ENCODE results near the gene ARPC2.

Gene ARPC2

DNA sequence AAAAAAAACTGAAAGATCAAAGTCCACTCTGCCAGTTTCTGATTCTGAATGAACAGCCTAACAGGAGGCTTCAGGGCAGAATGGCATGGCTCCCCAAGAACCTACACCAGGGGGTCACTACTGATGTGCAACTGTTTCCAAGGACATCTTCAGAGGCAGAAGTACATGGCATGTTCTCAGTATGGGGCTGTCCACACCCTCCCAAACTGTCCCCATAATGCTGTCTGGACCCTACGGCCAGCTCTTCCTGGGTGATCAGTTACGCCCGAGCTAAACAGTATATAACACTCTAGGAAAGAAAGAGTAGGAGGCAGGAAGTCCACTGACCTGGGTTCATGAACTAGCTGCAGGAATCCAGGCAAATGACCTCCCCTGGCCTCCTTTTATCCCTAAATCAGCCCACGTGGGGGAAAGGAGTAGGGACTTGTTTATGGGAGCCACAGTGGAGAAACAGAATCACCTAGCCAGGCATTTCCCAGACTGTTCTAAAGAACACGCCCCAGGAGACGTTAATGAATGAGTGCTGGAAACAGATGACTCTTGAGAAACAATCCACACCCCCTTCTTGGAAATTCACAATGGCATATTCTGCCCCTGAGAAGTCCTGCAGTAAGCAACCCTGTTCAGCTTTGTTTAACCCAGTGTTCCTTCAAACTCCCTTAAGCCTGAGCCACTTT is 72.8 kb downstream of the ARPC2 start:
- DNase-seq (ENCODE audit: low read depth in 2 of 2): no peak

DNA sequence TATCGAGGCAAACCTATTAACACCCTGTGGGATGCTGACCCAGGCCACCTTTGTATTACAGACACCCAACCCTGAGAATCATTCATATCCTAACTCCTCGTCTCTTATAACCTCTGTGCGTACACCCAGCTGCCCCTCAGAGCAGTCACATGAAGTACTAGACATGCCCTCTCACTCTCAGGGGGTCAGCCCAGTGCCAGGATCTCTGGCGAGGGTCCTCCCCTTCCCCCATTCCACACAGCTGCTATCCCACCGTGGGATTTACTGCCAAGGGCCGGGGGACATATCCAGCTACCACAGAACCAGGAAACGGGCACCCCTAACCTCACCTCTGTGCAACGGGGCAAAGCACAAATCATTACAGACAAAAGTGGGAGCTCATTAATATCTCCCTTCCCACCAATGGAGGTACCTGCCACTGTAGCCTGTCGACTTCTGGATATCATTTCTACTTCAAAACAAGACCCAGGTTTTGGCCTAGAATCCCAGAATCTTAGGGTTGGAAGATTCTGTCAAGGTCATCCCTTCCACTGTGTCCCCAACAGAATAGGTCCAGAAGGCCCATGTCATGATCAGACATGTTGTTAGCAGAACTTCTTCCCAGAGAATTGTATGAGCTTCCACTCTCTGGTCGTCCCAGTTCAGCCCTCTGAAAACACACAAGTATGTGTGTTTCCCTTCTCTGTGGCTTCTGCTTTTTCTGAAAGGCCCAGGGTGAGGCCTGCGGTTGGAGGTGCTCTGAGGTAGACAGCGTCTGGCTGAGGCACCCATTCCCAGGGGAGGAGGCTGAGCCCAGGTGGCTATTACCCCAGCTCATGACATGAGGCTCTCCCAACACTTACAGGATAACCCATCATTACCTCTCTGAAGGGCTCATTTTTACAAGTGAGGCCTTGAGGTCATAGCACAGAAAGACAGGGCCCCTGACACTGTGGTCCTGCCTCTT is 73.6 kb downstream of the ARPC2 start:
- DNase-seq (ENCODE audit: low read depth in 2 of 2): no peak

DNA sequence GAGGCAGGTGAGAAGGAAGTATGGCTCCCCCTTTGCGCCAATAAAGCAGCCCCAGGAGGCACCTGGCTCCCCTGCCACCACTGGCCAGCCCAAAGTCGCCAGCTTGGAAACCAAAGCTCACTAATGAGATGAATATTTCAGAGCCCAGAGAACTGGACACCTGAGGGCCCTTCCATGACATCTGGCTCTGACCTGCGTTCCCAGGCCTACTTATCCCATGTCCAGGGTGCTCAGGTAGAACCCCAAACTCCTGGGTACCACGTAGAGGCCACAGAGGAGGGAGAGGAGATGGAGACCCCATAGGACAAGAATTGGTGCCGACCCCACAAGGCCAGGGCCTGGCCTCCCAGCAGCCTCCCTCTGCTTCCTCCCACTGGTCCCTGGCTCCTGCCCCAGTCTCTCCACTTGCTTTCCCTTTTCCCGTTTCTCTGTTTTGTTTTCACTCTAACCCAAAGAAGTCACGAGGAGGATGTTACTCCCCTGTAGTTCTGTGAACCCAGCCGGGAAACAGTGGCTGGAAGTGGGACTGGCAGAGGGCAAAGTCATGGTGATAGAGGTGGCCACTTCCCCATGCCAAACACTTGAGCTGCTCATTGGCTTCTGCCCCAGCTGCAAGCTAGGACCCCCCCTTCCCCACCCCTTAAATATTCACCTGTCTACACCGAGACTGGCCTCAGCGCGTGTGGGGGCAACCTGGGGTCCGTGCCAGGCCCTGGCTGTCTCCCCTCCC is 74.5 kb downstream of the ARPC2 start:
- no peak for DNase-seq (ENCODE audit: low read depth in 2 of 2)

DNA sequence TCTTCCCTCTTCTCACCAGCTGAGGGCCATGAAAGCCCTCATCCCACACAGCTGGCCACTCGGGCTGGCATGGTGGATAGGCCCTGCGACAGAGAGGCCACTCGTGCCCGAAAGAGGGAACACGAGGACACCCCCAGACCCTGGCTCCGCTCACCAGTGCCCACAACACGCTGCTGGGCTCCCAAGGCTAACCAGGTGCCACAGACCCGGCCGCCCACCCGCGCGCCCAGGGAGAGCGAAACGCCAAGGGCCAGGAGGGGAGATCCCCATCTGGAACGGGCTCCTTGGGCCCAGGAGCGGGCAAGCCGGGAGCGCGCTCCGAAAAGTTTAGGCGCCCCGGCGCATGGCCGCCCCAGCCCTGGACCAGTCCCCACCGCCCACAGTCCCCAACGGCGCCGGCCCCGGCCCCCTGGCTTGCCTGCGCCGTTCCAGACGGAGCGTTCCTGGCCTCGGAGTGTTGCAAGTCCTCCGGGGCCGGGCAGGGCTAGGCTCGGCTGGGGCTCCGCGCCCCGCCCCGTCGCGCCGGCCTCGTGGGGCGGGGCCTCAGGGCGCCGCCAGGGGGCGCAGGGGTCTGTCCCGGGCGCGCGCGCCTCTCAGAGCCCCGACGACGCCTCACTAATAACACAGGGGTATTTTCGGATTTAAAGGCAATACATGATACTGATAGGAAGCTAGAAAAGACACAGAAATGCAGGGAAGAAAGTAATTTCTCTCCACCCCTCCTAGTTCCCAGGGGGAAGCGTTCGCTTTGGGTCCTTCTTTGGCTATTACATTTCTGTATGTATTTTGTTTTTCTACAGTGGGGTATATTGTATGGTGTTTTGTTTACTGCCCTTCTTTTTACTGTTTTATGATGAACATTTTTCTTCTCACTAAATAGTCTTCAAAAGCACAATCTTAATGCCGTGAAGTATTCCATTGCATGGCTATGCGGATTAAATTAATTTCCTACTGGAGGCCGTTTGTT is 75.3 kb downstream of the ARPC2 start, which contains the start of gene TMBIM1:
TMBIM1 (minus strand) TSS at position 456 of the 967 bp plus-strand sequence. CDS start 10,362 bp downstream, outside the sequence.
- DNase-seq (ENCODE audit: low read depth in 2 of 2): peak; percentile 64 to 71

DNA sequence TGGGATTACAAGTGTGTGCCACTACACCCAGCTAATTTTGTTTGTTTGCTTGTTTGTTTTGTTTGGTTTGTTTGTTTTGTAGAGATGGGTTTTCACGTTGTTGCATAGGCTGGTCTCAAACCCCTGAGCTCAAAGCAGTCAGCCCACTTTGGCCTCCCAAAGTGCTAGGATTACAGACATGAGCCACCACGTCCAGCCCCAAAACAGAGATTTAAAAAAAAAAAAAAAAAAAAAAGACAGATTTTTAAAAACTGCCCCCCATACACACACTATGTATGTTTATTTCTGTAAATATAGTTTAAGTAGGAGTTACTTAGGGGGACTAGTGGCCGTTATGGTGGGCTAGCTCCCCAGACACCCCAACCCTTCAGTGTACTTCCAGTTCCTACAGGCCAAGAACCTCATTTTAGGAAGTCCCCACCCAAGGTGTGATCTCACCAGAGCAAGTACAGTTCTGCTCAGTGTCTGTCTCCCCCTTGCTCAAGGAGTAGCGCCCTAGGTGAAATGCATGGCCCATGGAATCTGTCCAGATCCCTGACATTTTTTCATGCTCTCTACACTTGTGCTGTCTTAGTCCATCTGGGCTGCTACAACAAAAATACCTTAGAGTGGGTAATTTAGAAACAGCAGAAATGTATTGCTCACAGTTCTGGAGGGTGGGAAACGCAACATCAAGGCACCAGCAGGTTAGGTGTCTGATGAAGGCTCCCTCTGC is 76.9 kb downstream of the ARPC2 start:
- no peak for DNase-seq (ENCODE audit: low read depth in 2 of 2)

DNA sequence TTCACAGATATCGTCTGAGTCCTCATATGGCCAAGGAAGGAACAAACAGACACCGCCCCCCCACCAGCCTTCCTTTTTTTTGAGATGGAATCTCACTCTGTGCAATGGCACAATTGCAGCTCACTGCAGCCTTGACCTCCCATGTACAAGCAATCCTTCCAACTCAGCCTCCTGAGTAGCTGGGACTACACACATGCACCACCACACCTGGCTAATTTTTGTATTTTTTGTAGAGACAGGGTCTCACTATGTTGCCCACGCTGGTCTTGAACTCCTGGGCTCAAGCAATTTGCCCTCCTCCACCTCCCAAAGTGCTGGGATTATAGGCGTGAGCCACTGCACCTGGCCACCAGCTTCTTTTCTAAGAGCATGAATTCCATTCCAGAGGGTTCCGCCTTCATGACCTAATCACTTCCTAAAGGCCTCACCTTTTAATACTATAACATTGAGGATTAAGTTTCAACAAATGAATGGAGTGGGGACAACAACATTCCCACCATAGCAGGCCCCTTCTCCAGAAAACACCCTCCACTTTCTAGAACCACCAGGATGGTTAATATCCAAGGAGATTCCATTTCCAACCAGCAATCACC is 77.5 kb downstream of the ARPC2 start:
- no peak for DNase-seq (ENCODE audit: low read depth in 2 of 2)

DNA sequence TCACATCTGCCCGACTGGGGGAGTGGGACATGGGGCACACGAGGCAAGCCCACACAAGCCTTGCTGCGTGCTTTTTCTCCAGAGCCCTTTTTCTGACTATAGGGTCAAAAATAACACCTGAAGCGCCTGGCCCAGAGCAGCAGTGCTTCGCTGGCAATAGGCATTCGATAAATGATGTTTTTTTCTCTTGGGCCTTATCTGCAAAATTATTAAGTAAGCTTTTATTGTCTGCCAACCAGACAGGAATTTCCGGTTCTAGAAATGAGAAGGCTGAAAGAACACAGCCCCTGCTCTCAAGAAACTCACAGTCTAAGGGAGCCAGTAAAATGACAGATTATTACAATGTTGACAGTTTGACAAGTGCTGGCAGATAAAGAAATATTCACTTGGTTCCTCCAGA is 78.0 kb downstream of the ARPC2 start:
- no peak for DNase-seq (ENCODE audit: low read depth in 2 of 2)

DNA sequence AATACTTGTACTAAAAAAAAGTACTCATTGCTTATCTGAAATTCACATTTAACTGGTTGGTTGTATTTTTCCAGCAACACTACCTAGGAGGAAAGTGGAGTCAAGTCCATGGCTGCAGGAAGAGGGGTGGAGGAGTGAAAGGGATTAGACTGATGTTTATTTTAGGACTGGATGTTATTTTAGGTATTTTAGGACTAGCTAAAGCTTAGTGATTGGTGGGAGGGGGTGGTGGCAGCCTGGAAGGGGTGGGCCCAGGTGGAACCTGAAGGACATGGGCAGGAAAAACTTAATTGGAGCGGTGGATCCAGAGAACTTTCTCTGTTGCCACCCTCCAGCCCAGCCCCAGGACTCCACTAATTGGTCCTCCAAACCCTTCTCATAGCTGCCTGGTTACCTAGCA is 79.2 kb downstream of the ARPC2 start:
- no peak for DNase-seq (ENCODE audit: low read depth in 2 of 2)

DNA sequence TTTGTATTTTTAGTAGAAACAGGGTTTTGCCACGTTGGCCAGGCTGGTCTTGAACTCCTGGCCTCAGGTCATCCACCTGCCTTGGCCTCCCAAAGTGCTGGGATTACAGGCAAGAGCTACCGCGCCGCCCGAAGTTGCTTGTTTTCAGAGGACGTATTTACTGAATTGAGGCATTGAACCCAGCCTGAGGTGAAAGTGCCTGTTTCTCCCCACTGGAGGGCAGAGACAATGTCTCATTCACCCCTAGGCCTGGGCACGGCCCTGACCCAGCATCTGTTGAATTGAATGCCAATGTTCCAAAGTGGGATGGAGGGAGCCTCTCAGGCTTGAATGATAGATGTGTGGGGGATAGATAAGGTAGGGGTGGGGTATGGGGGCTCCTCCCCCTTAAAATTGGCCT is 79.9 kb downstream of the ARPC2 start:
- DNase-seq (ENCODE audit: low read depth in 2 of 2): no peak

DNA sequence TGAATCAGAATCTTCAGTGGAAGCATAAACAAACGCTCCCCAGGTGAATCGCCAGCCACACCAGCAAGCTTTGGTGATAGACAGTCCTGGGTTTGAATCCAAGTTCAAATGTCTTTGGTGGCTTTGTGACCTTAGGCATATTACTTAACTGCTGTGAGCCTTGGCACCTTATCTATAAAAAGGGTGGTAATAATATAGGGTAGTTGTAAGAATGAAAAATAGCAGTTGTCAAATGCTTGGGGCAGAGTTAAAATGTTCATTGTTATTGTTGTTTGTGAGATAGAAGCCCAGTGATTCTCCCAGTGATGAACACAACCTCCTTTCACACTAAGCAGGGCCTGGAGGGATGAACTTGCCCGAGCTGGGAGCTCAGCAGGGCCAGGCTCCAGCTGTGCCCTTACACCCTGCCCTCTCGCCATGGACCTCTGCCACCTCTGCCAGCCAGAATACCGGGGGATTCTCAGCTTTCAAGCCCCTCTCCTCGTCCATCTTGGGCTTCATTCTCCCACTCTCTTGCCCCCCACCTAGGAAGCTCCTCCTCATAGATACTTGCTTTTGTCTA is 81.4 kb downstream of the ARPC2 start:
- no peak for DNase-seq (ENCODE audit: low read depth in 2 of 2)

DNA sequence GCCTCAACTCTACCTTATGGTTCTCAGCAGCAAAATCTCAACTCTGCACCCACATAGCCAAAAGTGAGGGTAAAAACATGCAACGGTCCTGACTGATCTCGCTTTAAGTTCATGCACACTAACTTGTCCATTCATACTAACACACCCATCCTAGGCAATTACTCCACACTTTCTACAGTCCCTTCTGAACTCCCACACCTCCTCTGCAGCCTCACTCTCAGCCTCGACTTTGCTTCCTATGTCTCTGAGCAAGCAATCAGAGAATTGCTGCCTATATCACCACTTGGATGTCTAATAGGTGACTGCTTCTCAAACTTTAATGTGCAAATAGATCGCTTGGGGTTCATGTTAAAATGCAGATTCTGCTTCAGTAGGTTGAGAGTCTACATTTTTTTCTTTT is 83.2 kb downstream of the ARPC2 start:
- DNase-seq (ENCODE audit: low read depth in 2 of 2): no peak

DNA sequence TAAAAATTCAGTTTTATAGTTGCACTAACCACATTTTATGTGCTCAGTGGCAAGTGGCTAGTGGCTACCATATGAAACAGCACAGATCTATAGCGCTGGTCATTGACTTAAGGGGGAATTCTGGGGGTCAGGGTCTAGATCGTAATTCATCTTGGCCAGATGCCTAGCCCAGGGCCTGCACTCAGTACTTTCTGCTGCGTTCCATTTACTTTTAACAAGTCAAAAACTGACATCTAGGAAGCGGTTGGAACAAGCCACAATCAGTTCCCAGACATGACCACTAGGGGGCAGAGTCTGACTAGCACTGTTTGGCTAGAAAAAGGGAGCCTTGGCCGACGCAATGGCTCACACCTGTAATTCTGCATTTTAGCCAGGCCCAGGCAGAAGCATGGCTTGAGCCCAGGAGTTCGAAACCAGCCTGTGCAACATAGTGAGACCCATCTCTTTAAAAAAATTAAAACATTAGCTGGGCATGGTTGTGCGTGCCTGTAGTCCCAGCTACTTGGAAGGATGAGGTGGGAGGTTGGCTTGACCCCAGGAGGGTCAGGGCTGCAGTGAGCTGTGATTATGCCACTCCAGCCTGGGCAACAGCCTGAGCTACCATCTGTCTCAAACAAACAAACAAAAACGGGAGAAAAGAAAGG is 84.3 kb downstream of the ARPC2 start:
- DNase-seq (ENCODE audit: low read depth in 2 of 2): peak; percentile 66 to 84

All from stimulated activated CD8-positive, alpha-beta memory T cell treated with anti-CD3 and anti-CD28 coated beads, Interleukin-2, amount 100 ng/mL, for 48 hours (primary cell).